K562 treated with DMSO at 1 percent for 48 hours (cell line): Measurements from ENCODE around the gene AADACL2. TPM values are rescaled to one million over a fixed set of nuclear protein-coding genes. Genes with fewer than 3 reads are reported as not detected.

Experiments
- total RNA-seq: library from RNA; unstranded; fragments of 300-600 nt; gene quantifications from 2 replicates; pipeline ENCODE4 v1.2.3, GENCODE V29; 2022; ENCODE audit warnings: low replicate concordance; ENCODE audit errors: extremely low read depth

AADACL2 gene
- not detected in 2 replicates for total RNA-seq

GRCh38 chr3:151733613-151734012 is at the start of gene AADACL2:
TSS of gene AADACL2 (plus strand) at chr3:151733927. CDS start at chr3:151734036, 109 bp downstream.

Other genes with a start within 250 kb of the AADACL2 start
- gene AADAC, start 80.2 kb downstream of the AADACL2 start, total RNA-seq = not detected in 2 replicates
- gene SUCNR1, start 139.7 kb downstream of the AADACL2 start, total RNA-seq = not detected in 2 replicates